Amygdala (tissue), 56 donors: Measurements from ENCODE around the gene CABP4.
A peak's percentile ranks its signal among the peaks of the same experiment; 100 is the strongest.

Experiments
- DNase-seq, 56 donors: peaks; one replicate each; lab custom pipeline; 2025; lab: John Stamatoyannopoulos, UW

The CABP4 gene

GRCh38 chr11:67492801-67493547, 37.8 kb downstream of the CABP4 start:
- DNase-seq, result peak in 1 of 56 donors; percentile 24

- no peak for DNase-seq
These were observed 38.6 kb downstream of the CABP4 start for GRCh38 chr11:67493548-67494370.

DNA sequence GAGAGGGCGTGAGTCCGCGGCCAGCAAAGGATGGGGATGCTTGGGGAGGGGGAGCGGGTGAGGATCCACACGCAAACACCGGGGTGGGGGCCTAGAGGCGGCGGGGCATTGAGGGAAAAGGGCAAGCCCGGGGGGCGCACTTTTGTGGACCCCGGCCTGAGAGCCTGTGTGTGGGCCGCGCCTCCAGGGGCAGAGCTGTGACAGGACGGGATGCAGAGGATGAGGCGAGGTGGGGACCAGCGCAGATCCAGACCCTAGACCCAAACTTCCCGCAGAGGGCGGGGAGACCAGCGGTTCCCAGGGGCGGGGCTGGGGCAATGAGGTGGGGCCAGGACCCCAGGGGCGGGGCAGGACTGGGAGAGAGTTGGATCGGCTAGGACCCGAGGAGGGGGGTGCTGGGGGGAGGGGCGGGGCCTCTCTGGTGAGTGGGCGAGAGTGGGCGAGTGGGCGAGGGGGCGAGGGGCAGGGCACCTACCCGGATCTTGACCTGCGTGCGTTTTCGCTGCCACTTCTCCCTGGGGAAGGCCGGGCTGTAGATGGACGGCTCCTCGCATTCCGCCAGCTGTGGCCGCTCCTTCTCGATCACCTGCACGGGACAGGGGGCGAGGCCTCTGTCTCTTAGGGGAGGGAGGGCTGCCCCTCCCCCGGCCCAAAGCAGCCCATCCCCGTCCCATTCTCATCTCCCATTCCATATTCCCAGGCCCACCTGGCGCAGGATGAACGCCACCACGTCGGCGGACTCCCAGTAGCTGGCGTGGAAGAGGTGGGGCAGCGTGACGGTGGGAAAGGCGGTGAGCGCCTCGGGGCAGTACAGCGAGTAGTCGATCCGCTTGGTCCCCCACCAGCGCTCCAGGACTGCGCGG, 39.4 kb downstream of the CABP4 start:
- DNase-seq, result no peak

DNA sequence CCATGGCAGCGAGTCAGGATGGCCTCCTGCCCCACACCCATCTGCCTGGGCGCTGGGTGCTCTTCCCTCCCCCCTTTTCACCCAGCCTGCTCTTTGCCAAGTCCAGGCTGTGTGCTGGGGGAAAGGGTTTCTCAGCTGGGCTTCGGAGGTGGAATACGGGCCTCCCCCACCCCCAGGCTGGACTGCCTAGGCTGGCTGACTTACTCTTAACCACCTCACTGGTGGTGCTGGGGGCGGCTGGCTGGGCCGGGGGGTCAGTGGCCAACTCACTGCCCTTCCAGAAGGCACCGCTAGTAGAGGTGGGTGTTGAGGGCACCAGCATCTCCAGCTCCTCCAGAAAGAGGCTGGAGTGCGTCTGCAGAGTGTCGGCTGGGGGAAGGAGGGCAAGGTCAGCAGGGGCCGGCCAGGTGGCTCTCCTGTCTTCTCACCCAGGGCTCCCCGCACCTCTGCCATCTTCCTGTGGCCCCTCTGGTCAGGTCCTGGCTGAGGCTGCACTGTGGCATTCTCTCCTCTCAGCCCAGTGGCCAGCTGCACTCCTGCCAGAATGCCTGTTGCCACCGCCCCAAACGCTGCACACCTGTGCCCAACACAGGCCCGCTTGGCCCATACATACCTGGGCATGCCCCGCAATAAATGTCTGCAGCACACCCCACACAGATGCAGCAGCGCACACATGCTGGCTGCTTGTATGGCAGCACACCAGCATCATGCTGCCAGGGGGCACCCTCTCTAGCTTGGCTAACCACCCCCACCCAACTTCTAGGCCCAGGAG, 40.3 kb downstream of the CABP4 start:
- DNase-seq, result no peak

GRCh38 chr11:67496113-67496512, 41.0 kb downstream of the CABP4 start:
- no peak for DNase-seq

DNA sequence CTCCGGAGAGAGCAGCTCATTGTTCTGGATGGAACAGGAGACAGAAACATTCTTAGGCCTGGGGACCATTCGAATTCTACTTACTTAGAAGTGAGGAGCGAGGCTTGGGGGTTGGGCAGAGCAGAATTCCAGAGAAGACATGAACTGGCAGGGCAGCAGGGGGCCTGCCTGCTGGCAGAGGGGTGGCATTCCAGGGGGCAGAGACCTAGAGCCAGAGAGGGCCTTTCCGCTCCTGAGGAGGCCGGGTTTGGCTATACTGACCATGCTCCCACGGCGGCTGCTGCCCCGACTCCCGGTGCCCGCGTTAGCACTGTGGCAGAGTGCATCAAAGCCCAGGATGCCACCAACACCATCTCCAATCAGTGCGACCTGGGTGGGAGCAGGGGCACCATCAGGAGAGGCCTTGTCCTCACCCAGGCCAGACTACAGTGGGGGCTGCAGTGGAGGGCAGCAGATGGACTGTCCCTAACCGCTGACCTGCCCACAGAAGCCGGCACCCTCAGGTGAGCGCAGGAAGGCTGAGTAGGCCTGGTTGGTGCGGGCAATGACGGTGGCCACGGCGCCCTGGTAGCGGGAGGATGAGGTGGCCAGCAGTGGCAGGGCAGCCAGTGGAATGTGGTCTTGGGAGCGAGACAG, 42.6 kb downstream of the CABP4 start:
- no peak for DNase-seq

GRCh38 chr11:67498544-67498972, 43.4 kb downstream of the CABP4 start:
- DNase-seq, result no peak

- no peak for DNase-seq
These were observed 44.8 kb downstream of the CABP4 start for GRCh38 chr11:67499808-67500483.

GRCh38 chr11:67500484-67500821, 45.3 kb downstream of the CABP4 start:
- DNase-seq, result no peak

GRCh38 chr11:67500831-67501715, 45.9 kb downstream of the CABP4 start:
- DNase-seq, result no peak

DNA sequence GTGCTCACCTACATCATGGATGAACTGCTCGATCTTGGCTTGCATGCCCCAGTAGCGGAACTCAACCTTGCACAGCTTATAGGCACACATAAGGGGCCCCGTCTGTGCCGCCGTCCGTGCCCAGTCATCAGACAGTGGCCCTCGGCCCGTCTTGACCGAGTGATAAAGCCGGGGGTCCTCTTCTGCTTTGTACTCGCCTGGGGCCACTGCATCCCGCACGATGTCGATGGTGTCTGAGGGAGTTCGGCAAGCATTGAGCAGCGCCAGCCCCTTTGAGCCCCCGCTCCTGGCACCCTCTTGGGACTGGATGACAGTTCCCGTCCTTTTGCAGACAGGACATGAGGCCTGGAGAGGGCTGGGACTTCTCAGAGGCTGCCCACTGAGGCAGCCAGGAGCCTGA, 46.7 kb downstream of the CABP4 start:
- DNase-seq, result no peak

DNA sequence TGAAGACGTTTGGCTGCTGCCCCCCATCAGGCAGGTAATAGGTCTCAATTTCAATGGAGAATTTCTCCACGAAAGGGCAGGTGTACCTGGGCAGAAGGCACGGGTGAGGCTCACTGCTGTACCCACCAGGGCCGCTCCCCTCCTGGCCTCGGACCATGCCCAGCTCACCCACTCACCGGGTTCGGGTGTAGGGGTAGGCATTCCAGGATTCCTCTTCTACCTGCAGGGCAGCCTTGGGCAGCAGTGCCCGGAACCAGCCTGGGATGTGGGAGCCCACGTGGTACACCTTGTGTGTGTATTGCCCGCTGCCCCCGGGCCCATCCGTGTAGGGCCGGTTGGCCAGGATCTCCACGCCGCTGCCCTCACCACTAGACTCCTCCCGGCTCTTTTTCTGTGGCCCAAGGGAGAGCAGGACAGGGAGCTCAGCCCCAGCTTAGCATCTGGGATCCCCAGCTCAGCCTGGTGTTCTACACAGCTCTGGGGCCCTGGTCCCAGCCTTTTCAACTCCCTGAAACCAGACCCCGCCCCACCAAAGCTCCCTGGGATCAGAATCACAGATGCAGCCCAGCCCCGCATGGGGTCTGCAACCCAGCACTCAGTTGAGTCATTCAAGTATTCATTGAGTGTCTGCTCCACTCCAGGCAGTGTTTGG, 47.3 kb downstream of the CABP4 start:
- DNase-seq, result no peak

GRCh38 chr11:67503119-67504004, 48.2 kb downstream of the CABP4 start:
- DNase-seq, result no peak

DNA sequence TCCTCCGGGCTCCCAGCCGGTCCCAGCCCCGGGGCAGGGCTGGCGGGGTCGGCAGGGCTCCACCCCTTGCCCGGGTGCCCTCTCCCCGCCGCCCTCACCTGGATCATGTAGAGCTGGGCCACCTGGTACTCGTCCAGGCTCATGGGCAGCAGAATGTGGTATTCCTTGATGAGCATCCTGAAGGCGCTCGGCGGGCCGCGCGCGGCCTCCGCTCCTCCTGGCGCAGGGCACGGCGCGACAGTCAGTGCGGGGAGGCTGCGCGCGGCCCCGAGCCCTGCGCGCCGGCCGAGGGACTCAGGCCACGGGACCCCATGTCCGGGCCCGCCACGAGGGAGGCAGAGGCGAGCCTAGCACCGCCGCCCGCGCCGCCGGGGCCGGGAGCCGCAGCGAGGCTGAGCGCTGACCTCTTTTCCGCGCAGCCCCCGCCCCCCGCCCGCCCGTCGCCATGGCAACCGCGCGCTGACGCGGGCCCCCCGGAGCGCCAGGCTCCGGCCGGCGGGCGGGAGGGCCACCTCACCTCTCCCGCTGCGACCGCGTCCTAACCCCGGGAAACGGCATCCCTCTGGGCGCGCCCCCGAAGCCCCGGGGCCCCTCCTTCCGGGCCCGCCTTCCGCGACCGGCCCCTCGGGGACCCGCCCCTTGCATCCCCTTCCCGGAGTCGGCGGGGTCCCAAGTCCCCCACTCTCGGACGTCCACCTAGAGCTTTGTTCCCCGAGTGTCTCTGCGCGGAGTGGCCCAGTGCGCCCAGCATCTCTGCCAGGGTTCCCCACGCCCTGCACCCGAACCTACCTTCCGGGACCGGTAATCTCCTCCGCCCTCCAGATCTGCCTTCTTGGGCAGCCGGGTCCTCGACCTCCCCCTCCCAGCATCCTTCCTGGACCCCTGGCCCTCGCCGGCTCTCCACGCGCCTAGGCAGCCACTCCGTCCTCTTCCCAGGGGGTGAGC, 49.1 kb downstream of the CABP4 start:
- peak in 3 of 56 donors; percentile 20 to 41 (median 29) for DNase-seq

GRCh38 chr11:67504950-67505581, 49.9 kb downstream of the CABP4 start, which contains the start of gene PITPNM1:
TSS of gene PITPNM1 (minus strand) at chr11:67505363. CDS start at chr11:67504180, 1,183 bp downstream.
- peak in 25 of 56 donors; percentile 13 to 58 (median 28) for DNase-seq
